ENCODE results near the gene HRH2.

DNA sequence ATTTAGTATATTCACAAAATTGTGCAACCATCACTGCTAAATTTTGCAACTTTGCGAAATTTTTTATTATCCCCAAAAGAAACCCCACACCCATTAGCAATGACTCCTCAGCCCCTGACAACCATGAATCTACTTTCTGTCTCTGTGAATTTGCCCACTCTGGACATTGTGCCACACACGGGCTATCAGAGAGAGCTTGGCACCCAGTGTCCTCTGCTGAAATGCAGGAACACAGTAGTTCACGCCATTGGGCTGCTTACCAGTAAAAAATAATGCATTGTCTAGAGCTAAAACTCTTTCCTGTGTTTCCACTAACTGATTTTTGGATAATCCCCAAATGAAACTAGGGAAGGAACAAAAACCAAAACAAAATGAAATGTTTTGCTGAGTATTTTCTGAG is 60.0 kb downstream of the HRH2 start:
- TF ChIP-seq POLR2AphosphoS5 (IDR thresholded peaks at IDR 0.05; ENCODE audit: low read depth, low read length) (no peak), TAF1 (IDR thresholded peaks at IDR 0.05; ENCODE audit: low read depth, low read length) (no peak)
